GM18508 (cell line): ENCODE data around the gene ARHGEF37.

Experiments used
- ATAC-seq: cut with Tn5 transposase; IDR thresholded peaks from one replicate; pipeline ENCODE4 v1.9.1; 2021; ENCODE audit warnings: moderate number of reproducible peaks; ENCODE audit not compliant: insufficient read depth, unreplicated experiment

Gene ARHGEF37

DNA sequence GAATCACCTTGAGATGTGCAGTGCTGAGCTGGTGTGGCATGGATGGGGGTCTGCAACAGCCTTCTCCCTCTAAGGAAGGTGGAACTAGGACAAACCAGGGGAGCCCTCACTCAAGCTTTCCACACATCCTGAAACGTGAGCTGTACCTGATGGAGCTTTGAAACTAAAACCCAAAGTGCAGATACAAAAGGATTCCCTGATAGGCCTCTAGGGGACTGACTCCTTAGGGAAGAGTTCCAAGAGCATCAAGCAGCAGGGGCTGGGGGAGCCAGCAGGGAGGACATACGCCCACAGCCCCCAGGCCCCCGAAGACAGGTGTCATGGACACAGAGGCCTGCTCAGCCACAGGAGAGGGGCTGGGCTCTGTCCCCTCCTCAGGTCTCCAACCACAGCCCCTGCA lies 17.7 kb downstream of the ARHGEF37 start:
- ATAC-seq, result no peak

DNA sequence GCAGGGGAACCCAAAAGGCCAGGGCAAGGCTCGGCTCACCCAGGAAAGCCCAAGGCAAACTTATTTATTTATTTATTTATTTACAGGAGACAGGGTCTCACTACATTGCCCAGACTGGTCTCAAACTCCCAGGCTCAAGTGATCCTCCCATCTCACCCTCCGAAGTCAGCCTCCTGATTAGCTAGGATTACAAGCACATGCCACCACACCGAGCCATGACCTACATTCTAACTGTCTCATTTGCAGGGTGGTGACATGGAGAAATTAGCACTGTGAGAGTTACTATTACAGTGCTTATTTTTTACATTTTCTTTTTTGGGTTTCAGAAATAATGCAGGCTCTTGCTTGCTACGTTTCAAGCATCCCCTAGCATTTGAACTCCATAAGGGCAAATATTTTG lies 18.1 kb downstream of the ARHGEF37 start:
- ATAC-seq, result no peak

DNA sequence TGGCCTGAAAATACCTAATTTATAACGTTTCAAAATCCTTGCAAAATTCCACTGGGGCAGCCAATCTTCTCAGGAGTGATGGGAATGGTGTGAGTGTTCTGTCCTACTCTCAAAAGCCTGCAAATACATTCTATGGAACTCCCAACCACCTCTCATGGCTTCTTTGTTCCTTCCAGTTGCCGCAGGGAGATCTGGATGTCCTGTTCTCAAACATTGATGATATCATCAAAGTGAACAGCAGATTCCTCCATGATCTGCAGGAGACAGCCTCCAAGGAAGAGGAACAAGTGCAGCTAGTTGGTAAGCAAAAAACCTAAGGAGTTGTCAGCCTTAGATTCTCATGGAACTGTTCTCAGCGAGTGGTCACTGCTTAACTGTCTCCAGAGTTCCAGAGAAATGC lies 19.6 kb downstream of the ARHGEF37 start:
- ATAC-seq, result no peak

DNA sequence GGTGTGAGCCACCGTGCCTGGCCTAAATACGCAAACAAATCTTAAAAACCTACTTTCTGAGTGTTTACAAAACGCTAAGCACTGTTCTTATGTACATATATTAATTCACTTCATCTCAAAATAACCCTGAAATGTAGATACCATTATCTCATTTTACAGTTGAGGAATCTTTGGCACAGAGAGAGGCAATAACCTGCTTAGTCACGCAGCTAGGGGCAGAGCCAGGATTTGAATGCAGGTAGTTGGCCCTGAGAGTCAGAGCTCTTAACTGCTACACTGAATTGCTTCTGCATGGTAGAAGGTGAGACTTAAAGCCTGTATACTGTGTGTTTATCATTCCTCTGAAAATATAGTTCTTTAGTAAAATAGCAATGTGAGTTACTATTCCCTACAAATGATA lies 21.9 kb downstream of the ARHGEF37 start:
- no peak for ATAC-seq

DNA sequence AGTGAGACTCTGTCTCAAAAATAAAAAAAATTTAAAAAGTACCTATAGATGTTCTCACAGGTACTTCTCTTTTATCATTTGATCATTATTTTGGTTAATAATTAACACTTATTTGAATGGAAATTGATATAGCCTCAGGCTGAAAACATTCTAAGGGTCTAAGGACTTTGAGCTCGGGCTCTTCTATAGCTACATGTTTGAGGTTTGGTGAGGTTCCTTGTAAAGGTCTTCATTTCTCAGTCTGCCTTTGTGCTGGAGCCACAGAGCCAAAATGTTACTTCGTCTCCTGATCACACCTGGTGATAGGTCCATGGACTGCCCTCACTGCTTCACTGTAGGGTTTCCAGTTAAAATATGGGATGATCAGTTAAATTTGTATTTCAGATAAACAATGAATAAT lies 22.6 kb downstream of the ARHGEF37 start:
- no peak for ATAC-seq

DNA sequence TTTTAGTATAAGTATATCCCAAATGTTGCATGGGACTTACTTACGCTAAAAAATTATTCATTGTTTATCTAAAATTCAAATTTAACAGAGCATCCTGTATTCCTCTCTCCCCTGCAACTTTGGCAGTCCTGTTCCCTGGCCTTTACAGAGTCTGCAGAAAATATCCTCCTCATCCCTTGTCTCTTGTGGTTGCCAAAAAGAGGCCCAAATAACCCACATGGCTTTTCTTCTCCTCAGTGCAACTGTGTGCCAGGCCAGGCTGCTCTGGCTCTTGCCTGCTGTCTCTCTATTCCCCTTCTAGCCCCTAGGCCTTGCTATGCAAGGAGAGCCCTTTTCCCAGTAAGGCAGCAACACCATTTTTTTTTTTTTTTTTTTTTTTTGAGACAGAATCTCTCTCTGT lies 23.0 kb downstream of the ARHGEF37 start:
- ATAC-seq, result no peak

DNA sequence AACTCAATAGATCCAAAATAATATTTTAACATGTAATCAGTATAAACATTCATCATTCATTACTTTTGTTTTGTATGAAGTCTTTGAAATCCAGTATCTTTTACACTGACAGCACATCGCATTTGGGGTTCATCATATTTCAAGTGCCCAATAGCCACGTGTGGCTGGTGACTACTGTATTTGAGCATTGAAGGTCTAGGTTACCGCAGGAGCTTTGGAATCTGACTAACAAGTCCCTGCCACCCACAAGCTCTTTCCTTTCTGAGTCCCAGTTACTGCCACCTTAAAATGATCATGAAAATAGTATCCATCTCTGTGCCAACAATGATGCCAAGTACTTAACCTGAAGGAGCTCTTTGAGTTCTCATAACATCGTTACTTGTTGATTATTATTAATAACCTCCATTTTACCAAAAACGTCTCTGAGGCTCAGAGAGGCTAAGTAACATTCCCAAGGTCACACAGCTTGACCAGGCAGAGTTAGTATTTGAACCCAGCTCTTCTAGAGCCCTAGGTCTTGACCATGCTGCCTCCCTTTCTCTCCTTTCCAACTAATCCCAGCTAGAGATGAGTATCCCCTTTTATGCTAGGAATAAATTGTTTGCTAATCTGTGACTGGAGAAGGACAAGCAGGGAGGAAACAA lies 24.2 kb downstream of the ARHGEF37 start:
- ATAC-seq, result no peak

DNA sequence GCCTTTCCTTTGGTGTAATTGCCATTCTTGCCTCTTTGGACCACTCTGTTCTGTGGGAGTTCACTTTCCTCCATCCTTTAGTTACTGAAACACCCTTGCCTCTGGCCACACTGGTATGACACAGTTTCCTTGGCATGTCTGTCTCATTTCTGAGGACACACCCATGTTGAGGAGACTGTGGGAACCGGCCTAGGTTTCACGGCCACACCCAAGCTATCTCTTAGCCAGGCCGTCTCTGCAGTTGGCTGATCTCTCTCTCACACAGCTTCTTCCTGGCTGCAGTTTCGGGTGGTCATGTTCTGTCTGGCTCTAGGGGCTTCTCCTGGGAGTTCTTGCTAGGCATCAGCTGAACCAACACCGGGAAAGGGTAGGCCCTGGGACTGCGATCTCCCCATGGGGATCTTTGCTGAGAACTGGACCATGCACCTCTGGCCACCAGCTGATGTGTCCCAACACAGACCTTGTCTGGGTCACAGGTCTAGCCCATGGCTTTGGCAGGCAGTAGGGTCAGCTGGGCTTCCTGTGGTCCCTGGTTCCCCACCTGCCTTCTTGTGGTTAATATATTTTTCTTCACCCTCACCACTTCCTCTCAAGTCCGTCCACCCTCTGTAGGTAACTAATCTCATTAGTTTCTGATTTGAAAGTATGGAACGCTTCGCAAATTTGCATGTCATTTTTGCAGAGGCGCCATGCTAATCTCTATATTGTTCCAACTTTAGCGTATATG lies 24.9 kb downstream of the ARHGEF37 start:
- ATAC-seq, result peak; percentile 94

DNA sequence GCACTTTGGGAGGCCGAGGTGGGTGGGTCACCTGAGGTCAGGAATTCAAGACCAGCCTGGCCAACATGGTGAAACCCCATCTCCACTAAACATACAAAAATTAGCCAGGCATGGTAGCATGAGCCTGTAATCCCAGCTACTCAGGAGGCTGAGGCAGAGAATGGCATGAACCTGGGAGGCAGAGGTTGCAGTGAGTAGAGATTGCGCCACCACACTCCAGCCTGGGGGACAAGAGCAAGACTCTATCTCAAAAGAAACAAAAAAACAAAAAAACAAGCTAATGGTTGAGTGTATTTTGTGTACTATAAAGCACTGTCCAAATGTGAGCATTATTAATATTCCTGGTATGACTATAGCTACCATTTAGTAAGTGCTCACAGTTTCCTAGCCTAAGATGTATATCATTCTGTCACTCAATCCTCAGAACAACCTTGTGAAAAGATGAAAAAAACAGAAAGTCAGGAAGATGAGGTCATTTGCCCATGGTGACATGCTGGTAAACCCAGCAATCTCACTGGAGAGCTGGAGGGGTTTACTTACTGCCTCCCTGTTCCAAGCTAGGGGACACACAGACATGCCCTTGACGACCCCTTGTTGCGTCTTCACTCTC lies 27.7 kb downstream of the ARHGEF37 start:
- no peak for ATAC-seq

DNA sequence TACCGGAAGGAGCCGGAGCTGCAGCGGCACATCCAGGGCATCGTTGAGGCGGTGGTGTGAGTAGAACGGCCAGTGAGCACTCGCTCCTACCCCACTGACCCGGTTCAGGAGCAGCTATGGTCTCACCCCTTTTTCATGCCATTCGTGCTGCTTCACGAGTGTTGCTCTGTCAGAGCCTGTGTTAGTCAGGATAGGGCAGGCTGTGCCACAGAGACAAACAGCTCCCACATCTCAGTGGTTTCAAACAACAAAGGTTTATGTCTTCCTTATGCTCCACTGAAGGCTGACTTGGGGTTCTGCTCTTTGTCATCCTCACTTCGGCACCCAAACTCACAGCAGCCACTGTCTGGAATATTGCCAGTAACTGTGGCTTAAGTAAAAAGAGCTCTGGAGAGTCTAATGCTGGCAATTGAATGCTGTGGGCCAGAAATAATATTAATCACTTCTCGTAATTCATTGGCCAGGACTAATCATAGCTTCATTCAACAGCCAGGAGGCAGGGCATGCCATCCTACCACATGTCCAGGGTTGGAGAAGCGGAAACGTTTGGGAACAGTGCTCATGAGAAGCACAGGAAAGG lies 28.4 kb downstream of the ARHGEF37 start:
- no peak for ATAC-seq

DNA sequence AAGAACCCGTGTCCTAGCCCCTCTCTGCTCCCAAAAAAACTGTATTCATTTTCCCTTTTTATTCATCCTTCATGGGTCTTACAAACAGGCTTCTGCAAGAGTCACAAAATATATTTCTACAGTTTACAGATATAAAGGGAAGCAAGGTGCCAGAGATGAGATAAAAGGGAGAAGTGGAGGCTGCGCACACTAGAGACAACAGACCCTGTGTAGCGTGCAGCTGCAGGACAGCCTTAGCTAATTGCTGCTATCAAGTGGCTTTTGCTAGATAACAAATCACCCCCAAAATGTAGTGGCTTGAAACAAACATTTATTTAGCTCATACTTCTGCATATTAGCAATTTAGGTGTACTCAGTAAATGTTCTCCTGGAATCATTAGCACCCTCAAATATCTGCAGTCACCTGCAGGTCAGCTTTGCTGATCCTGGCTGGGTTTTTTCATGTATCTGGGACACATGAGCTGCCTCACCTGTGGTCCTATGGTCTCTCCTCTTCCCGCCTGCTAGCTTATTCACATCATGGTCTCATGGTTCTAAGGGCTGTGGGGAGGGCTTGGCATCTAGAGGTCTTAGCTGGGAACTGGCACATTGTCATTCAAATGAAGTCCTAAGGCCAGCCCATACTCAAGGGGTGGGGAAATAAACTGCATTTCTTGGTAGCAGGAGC lies 29.4 kb downstream of the ARHGEF37 start:
- ATAC-seq, result no peak

DNA sequence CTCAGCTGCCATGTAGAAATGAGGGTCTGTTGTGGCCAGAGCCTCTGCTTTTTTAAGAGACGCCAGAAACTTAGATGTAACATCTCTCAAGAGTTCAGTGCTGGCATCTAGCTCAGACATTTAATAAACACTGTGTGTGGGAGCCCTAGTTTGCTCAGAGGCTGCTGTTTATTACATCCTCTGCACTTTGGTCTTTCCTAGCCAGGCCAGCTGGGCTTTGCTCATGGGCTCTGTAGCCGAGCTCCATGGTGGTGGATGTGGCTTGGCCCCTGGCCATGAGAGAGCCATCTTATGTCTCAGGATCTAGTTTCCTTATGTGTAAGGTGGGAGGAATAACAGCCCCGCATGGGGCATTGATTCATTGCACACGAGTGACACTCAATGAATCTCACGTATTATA lies 30.0 kb downstream of the ARHGEF37 start:
- ATAC-seq, result no peak

DNA sequence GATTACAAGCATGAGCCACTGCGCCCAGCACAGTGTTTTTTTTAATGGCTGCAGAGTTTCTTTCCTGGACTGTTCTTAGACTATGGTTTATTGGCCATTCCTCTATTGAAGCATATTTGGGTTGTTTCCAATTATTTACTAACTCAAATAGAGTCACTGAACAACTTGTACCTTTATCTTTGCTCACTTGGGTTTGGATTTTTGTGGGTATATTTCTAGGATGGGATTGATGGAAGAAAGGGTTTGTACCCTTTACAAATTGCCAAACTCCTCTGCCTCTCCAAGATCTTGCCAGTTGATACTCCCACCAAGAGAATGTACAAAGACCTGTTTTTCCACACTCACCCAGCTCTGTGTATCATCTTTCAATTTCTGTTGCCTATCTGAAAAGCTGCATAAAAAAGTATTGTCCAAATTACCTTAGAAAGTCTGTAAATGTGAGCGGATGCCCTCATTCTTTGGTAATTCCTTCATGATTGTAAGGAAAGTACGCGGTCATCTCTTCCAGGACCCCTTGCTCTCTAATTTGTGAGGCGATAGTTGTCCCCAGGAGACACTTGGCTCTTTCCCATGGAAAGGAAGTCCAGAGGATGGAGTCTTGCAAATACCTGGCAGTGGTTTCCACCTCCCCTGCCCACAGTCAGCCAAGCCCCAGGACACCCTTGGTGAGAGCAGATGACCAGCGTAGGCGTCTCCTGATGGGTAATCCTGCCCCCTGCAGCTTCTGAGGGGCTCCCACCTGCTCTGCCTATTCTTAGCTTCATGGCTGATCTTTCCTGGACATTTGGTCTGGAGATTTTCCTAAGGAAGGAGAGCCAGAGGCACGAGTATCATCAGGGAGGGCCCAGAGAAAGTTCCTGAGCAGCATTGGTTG lies 33.0 kb downstream of the ARHGEF37 start:
- ATAC-seq, result no peak

DNA sequence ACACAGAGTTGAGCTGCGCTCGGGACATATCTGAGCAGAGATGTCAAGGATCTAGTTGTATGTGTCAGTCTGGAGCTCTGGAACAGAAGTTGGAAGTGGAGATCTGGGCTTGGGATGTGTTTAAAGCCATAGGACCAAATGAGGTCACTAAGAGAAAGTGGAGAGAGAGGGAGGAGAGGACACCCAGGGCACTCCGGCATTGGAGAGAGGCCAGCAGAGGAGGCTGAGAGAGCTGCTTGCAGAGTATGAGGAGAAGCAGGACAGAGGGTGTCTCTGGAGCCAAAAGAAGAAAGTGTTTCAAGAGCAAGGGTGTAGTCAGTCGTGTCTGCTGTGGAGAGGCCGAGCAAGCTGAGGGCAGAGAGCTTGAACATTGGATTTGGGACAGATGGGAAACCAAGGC lies 34.7 kb downstream of the ARHGEF37 start:
- no peak for ATAC-seq

DNA sequence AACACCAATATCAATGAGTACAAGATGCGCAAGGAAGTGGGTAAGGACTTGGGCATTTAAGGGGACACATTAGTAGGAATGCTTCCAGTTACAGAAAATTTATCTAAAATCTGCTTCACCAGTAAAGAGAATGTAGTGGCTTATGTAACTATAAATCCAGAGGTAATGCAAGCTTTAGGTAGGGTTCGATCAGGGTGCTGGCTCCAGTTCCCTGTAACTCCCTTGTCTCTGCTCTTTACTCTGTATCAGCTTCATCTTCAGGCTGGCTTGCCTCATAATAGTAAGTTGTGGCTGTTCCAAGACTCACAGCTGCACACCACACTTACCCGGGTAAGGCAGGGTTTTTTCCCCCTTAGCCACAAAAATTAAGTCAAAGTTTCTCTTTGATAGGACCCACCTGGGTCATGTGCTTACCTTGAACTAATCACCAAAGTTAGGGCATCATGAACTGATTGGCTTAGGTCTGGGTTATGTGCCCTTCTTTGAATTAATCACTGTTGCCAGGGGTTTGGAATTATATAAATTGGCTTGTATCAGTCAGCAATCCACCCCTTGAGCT lies 35.5 kb downstream of the ARHGEF37 start:
- peak; percentile 57 for ATAC-seq

DNA sequence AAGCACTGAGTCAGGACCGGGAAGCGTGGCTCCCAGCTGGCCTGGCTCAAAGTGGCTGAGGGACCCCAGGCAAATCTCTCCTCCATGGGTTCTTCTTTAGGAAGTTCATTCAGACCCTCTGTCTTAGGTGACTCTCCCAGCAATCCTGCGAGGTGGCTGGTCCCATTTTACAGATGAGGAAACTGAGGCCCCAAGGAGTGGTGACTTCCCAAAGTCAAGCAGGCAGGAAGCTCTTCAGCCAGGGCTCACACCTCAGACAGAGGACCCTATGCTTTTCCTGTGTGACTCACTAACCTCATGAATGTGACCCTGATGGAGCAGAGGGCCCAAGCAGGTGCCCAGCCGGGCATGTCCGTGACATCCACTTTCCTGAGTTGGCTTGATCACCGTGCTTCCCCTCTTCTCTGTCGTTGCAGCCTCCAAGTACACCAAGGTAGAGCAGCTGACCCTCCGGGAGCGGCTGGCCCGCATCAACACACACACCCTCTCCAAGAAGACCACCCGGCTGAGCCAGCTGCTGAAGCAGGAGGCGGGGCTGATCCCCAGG lies 36.5 kb downstream of the ARHGEF37 start:
- ATAC-seq, result no peak

DNA sequence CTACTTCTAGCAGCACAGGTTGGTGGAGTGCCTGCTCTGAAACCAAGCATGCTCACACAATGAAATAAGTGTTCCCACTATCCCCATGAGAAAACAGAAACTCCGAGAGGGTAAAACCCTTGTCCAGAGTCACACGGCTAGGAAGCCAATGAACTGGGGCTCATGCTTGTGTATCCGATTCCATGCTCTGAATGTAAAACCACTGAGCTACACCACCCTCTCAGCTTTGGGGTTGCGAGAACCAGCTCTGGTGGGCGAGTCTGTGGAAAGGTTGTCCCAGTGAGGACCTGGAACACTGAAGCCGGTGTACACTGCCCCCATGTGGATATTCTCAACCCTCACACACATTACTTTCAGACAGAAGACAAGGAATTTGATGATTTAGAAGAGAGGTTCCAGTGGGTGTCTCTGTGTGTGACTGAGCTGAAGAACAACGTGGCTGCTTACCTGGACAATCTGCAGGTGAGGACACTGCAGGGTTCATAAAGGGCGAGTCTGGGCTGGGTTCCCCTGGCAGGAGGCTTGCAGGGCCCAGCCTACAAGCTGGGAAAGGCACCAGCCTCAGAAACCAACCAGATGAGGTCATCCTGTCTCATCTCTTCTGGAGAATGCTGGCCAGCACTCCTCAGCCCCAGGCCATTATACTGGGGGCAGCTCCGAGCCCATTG lies 37.4 kb downstream of the ARHGEF37 start:
- ATAC-seq, result no peak

DNA sequence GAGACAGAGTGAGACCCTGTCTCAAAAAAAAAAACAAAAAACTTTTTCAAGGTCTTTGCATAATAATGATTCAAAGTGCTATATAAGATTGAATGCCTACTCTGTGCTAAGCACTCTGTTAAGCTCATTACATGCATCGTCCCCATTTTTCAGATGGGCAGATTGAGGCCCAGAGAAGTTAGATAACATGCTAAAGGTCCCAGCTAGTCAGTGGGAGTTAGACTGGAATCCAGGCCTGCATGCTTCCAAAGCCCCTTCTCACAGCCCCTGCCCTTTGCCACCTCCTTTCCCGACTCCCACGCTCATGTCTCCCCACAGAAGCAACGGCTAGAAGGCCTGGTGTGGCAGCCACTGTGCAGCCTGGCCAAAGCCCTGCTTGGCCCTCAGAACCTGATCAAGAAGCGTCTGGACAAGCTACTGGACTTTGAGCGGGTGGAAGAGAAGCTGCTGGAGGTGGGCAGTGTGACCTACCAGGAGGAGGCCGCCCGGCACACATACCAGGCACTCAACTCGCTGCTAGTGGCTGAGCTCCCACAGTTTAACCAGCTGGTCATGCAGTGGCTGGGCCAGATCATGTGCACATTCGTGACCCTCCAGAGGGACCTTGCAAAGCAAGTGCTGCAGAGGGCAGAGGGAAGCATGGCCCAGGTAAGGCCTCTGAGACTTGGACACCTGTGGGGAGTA lies 40.3 kb downstream of the ARHGEF37 start:
- ATAC-seq, result no peak
